ENCODE measurements around the gene TOMT.

TOMT gene

GRCh38 chr11:72100009-72100408 lies 5.7 kb upstream of the TOMT start:
- TF ChIP-seq, protein P1, sequence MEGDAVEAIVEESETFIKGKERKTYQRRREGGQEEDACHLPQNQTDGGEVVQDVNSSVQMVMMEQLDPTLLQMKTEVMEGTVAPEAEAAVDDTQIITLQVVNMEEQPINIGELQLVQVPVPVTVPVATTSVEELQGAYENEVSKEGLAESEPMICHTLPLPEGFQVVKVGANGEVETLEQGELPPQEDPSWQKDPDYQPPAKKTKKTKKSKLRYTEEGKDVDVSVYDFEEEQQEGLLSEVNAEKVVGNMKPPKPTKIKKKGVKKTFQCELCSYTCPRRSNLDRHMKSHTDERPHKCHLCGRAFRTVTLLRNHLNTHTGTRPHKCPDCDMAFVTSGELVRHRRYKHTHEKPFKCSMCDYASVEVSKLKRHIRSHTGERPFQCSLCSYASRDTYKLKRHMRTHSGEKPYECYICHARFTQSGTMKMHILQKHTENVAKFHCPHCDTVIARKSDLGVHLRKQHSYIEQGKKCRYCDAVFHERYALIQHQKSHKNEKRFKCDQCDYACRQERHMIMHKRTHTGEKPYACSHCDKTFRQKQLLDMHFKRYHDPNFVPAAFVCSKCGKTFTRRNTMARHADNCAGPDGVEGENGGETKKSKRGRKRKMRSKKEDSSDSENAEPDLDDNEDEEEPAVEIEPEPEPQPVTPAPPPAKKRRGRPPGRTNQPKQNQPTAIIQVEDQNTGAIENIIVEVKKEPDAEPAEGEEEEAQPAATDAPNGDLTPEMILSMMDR (conservative IDR thresholded peaks at IDR 0.05; ENCODE audit: low read depth), result no peak
- peak overlapping the region; percentile 62 for H3K27ac ChIP-seq
- no peak for DNase-seq (ENCODE audit: low spot score)
- ChIA-PET CTCF (interaction anchor here (1.0 to 2.3 kb wide), 2 partner anchors 9 to 75 kb away, joined by 3 to 10 read pairs; no protein-coding TSS in a partner anchor), POLR2A (ENCODE audit: low non-redundant PET) (interaction anchor here (0.8 to 0.9 kb wide), 2 partner anchors 13 to 45 kb away, joined by 3 read pairs; partner anchors contain the start of gene ANAPC15)

DNA sequence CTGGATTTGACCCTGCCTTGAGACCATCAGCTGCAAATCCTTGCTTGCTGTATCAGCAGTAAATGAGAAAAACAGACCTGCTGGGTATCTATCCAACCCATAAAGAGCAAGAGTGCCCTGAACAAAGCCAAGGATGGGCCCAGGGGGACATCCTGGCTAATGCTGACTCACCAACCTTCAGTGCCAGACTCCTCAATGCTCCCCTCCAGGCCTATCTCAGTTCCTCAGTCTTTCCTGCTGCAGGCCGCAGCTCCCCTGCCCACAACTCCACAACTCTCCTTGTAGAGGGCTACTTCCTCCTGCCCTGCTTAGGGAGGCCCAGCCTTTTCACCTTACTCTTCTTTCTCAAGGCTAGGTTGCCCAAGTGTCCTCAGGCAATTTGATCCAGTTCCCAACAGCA lies 5.3 kb upstream of the TOMT start:
- no peak for DNase-seq (ENCODE audit: low spot score)
- TF ChIP-seq, protein P1 (conservative IDR thresholded peaks at IDR 0.05; ENCODE audit: low read depth), result no peak
- ChIA-PET POLR2A (ENCODE audit: low non-redundant PET) (interaction anchor here (0.6 to 0.8 kb wide), 2 partner anchors 44 to 330 kb away, joined by 3 read pairs; no protein-coding TSS in a partner anchor), CTCF (interaction anchor here (0.6 to 2.3 kb wide), 4 partner anchors 10 to 84 kb away, joined by 3 to 10 read pairs (median 5); no protein-coding TSS in a partner anchor)
- H3K27ac ChIP-seq, result peak overlapping the region; percentile 62

DNA sequence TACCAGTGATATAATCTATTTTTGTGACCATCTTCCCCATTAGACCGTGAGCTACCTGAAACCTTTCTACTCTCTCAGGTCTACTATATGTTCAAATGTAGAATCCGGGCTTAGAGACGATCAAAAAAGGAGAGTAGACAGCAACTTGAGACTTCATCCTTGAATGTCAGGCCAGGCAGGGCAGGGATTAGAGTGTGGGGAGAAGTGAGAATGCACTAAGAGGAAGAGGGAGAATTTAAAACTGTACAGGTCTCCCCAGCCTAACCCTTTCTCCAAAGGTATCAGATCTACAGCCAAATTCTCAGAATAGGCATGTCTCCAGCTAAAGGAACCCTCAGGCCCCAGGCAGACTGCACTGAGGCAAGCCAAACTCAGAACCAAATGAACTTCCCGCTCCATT lies 3.6 kb upstream of the TOMT start:
- POLR2A ChIA-PET (ENCODE audit: low non-redundant PET), result no interaction called here
- DNase-seq (ENCODE audit: low spot score), result no peak

GRCh38 chr11:72102631-72102945 lies 3.1 kb upstream of the TOMT start:
- TF ChIP-seq, protein P1 (conservative IDR thresholded peaks at IDR 0.05; ENCODE audit: low read depth), result no peak
- ChIA-PET POLR2A (ENCODE audit: low non-redundant PET) (no interaction called here), CTCF (interaction anchor here (0.7 to 2.1 kb wide), 2 partner anchors 78 to 123 kb away, joined by 3 to 6 read pairs; no protein-coding TSS in a partner anchor)
- peak overlapping the region; percentile 91 for H3K27ac ChIP-seq
- no peak for DNase-seq (ENCODE audit: low spot score)

More for the DNA sequence above, 3.6 kb upstream of the TOMT start:
- H3K27ac ChIP-seq, result peak overlapping the region; percentile 91
- TF ChIP-seq, protein P1 (conservative IDR thresholded peaks at IDR 0.05; ENCODE audit: low read depth), result no peak
- CTCF ChIA-PET, result interaction anchor here (0.7 to 2.1 kb wide), 2 partner anchors 77 to 123 kb away, joined by 3 to 6 read pairs; no protein-coding TSS in a partner anchor

- peak; percentile 95 for DNase-seq (ENCODE audit: low spot score)
- TF ChIP-seq, protein P1 (conservative IDR thresholded peaks at IDR 0.05; ENCODE audit: low read depth), result peak; percentile 42
- POLR2A ChIA-PET (ENCODE audit: low non-redundant PET), result no interaction called here
- CTCF ChIA-PET, result interaction anchor here (0.7 kb wide), 1 partner anchor 122 kb away, joined by 3 read pairs; no protein-coding TSS in a partner anchor
- peak within 1 kb of the TSS; percentile 91 for H3K27ac ChIP-seq
Observed at GRCh38 chr11:72102946-72103753, 2.6 kb upstream of the TOMT start, which contains the start of gene LAMTOR1. Gene LAMTOR1 (minus strand): TSS chr11:72103297. CDS start chr11:72103224, 73 bp downstream.

GRCh38 chr11:72103754-72104167 lies 2.0 kb upstream of the TOMT start:
- CTCF ChIA-PET, result interaction anchor here (0.7 kb wide), 1 partner anchor 12 kb away, joined by 3 read pairs; no protein-coding TSS in a partner anchor
- peak overlapping the region; percentile 91 for H3K27ac ChIP-seq
- POLR2A ChIA-PET (ENCODE audit: low non-redundant PET), result no interaction called here
- DNase-seq (ENCODE audit: low spot score), result no peak
- TF ChIP-seq, protein P1 (conservative IDR thresholded peaks at IDR 0.05; ENCODE audit: low read depth), result no peak

Measured in RWPE1 (cell line).